Measurements from ENCODE around the gene SERGEF. TPM values are rescaled to one million over a fixed set of nuclear protein-coding genes. Genes with fewer than 3 reads are reported as not detected.
"Not testable (repeated sequence)": the region's sequence is repeated elsewhere in the genome, so short reads cannot be mapped to it uniquely, and the experiment has no call there.

Gene SERGEF
- total and polyA plus RNA-seq, 4 donors = 12.0 to 17.9 (median 13.4) TPM

DNA sequence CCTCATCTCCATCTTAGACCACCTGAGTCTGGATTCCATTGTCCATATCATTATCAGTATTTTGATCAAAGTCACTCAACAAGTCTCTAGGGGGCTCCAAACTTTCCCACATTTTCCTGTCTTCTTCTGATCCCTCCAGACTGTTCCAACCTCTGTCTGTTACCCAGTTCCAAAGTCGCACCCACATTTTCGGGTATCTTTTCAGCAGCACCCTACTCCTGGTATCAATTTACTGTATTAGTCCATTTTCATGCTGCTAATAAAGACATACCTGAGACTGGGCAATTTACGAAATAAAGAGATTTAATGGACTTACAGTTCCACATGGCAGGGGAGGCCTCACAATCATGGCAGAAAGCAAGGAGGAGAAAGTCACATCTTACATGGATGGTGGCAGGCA lies 144.4 kb downstream of the SERGEF start:
- not testable (repeated sequence) for H3K36me3 ChIP-seq (ENCODE audit: control insufficient read depth in 4 of 4, insufficient read depth in 3 of 4, low read depth in 1 of 4, low read length in 3 of 4); DNase-seq (ENCODE audit: low spot score); H3K9ac ChIP-seq (ENCODE audit: low read depth in 1 of 2, low read length in 2 of 2); H3K4me1 ChIP-seq (ENCODE audit: control insufficient read depth in 4 of 4, insufficient read depth in 4 of 4, low read length in 3 of 4); H3K9me3 ChIP-seq (ENCODE audit: control insufficient read depth in 4 of 4, low read length in 3 of 4); H3K4me3 ChIP-seq (ENCODE audit: low read depth in 1 of 3, low read length in 3 of 3); H3K27me3 ChIP-seq (ENCODE audit: control insufficient read depth in 4 of 4, insufficient read depth in 4 of 4, low read length in 3 of 4); H3K27ac ChIP-seq (ENCODE audit: low read depth in 1 of 2, low read length in 2 of 2)
- 99% methylated on average over 3 of the region's 3 CpGs for WGBS

- Histone ChIP-seq H3K9ac (ENCODE audit: low read depth in 1 of 2, low read length in 2 of 2) (no peak overlapping the region), H3K27me3 (ENCODE audit: control insufficient read depth in 4 of 4, insufficient read depth in 4 of 4, low read length in 3 of 4) (no peaks in the 10 kb centered on the region), H3K4me1 (ENCODE audit: control insufficient read depth in 4 of 4, insufficient read depth in 4 of 4, low read length in 3 of 4) (no peaks in the 10 kb centered on the region), H3K36me3 (ENCODE audit: control insufficient read depth in 4 of 4, insufficient read depth in 3 of 4, low read depth in 1 of 4, low read length in 3 of 4) (no peaks in the 10 kb centered on the region), H3K27ac (ENCODE audit: low read depth in 1 of 2, low read length in 2 of 2) (no peak overlapping the region), H3K9me3 (ENCODE audit: control insufficient read depth in 4 of 4, low read length in 3 of 4) (no peaks in the 10 kb centered on the region), H3K4me3 (ENCODE audit: low read depth in 1 of 3, low read length in 3 of 3) (no peak overlapping the region)
- TF ChIP-seq SP1 (IDR thresholded peaks at IDR 0.05) (no peak), FOXA1 (IDR thresholded peaks at IDR 0.05) (no peak), REST (IDR thresholded peaks at IDR 0.05) (no peak), NR2F2 (IDR thresholded peaks at IDR 0.05) (no peak), CTCF (IDR thresholded peaks at IDR 0.05; ENCODE audit: low read depth, low read length, missing input control) (no peak), HNF4A (conservative IDR thresholded peaks at IDR 0.05) (no peak), RAD21 (IDR thresholded peaks at IDR 0.05) (no peak)
- TF ChIP-seq, protein P1, sequence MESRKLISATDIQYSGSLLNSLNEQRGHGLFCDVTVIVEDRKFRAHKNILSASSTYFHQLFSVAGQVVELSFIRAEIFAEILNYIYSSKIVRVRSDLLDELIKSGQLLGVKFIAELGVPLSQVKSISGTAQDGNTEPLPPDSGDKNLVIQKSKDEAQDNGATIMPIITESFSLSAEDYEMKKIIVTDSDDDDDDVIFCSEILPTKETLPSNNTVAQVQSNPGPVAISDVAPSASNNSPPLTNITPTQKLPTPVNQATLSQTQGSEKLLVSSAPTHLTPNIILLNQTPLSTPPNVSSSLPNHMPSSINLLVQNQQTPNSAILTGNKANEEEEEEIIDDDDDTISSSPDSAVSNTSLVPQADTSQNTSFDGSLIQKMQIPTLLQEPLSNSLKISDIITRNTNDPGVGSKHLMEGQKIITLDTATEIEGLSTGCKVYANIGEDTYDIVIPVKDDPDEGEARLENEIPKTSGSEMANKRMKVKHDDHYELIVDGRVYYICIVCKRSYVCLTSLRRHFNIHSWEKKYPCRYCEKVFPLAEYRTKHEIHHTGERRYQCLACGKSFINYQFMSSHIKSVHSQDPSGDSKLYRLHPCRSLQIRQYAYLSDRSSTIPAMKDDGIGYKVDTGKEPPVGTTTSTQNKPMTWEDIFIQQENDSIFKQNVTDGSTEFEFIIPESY (IDR thresholded peaks at IDR 0.05) = no peak
- DNase-seq (ENCODE audit: low spot score) = no peak
- WGBS = 84% methylated on average over 3 of the region's 3 CpGs
Measured at GRCh38 chr11:17867341-17867740, 145.5 kb downstream of the SERGEF start.

DNA sequence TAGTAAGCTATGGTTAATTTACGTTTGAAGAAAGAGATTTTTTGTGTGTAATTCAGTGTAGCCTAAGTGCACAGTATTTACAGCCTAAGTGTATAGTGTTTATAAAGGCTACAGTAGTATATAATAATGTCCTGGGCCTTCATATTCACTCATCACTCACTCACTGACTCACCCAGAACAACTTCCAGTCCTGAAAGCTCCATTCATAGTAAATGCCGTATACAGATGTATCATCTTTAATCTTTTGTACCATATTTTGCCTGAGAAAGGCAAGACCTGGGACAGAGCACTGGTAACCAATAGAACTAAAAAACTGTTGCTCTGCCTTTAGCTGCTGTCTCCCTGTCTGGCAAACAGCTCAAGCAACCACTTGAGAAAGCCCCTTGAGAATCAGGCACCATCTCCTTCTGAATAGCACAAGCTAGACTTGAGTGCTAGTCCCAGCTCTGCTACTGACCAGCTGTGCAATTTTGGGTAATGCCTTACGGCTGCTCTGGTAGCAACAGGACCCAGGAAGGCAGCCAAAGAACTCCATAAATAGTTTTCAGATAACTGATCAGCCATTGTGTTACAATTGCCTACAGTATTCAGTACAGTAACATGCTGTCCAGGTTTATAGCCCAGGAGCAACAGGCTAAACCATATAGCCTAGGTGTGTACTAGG lies 146.9 kb downstream of the SERGEF start:
- Histone ChIP-seq H3K4me3 (ENCODE audit: low read depth in 1 of 3, low read length in 3 of 3) (no peak overlapping the region), H3K9ac (ENCODE audit: low read depth in 1 of 2, low read length in 2 of 2) (no peak overlapping the region), H3K4me1 (ENCODE audit: control insufficient read depth in 4 of 4, insufficient read depth in 4 of 4, low read length in 3 of 4) (no peaks in the 10 kb centered on the region), H3K27ac (ENCODE audit: low read depth in 1 of 2, low read length in 2 of 2) (no peak overlapping the region), H3K36me3 (ENCODE audit: control insufficient read depth in 4 of 4, insufficient read depth in 3 of 4, low read depth in 1 of 4, low read length in 3 of 4) (no peaks in the 10 kb centered on the region), H3K27me3 (ENCODE audit: control insufficient read depth in 4 of 4, insufficient read depth in 4 of 4, low read length in 3 of 4) (no peaks in the 10 kb centered on the region), H3K9me3 (ENCODE audit: control insufficient read depth in 4 of 4, low read length in 3 of 4) (no peaks in the 10 kb centered on the region)
- DNase-seq (ENCODE audit: low spot score) = no peak
- 89% methylated on average over 3 of the region's 3 CpGs for WGBS
- TF ChIP-seq JUND (IDR thresholded peaks at IDR 0.05) = no peak
- no peak for TF ChIP-seq TAF1 (conservative IDR thresholded peaks at IDR 0.05)
- TF ChIP-seq HNF4G (IDR thresholded peaks at IDR 0.05) = no peak
- no peak for TF ChIP-seq CTCF (IDR thresholded peaks at IDR 0.05; ENCODE audit: low read depth, low read length, missing input control)
- no peak for TF ChIP-seq RAD21 (IDR thresholded peaks at IDR 0.05)
- TF ChIP-seq NR2F2 (IDR thresholded peaks at IDR 0.05) = no peak
- TF ChIP-seq FOXA2 (IDR thresholded peaks at IDR 0.05) = no peak
- TF ChIP-seq HNF4A (conservative IDR thresholded peaks at IDR 0.05) = no peak
- TF ChIP-seq GABPA (IDR thresholded peaks at IDR 0.05 in 1 of 2, conservative IDR thresholded peaks at IDR 0.05 in 1 of 2) = no peak
- TF ChIP-seq REST (IDR thresholded peaks at IDR 0.05) = no peak
- TF ChIP-seq FOXA1 (IDR thresholded peaks at IDR 0.05) = no peak
